ENCODE data around the gene RAPGEF4.

Gene RAPGEF4

GRCh38 chr2:173048522-173048896 lies 312.9 kb downstream of the RAPGEF4 start:
- DNase-seq: no peak

GRCh38 chr2:173048897-173049661 lies 313.4 kb downstream of the RAPGEF4 start:
- DNase-seq: no peak

GRCh38 chr2:173049831-173050230 lies 314.2 kb downstream of the RAPGEF4 start:
- DNase-seq: no peak

- DNase-seq: no peak
Observed at GRCh38 chr2:173050684-173051083, 315.0 kb downstream of the RAPGEF4 start.

GRCh38 chr2:173051463-173052215 lies 316.0 kb downstream of the RAPGEF4 start:
- DNase-seq: no peak

- no peak for DNase-seq
Observed at GRCh38 chr2:173053043-173053699, 317.5 kb downstream of the RAPGEF4 start.

GRCh38 chr2:173054466-173054865 lies 318.8 kb downstream of the RAPGEF4 start:
- DNase-seq: no peak

GRCh38 chr2:173056705-173057364 lies 321.2 kb downstream of the RAPGEF4 start:
- DNase-seq: no peak

GRCh38 chr2:173058097-173058496 lies 322.5 kb downstream of the RAPGEF4 start:
- DNase-seq: no peak

GRCh38 chr2:173058673-173059072 lies 323.0 kb downstream of the RAPGEF4 start:
- no peak for DNase-seq

- no peak for DNase-seq
Observed at GRCh38 chr2:173059292-173059691, 323.6 kb downstream of the RAPGEF4 start.

- no peak for DNase-seq
Observed at GRCh38 chr2:173059971-173060461, 324.4 kb downstream of the RAPGEF4 start.

GRCh38 chr2:173062801-173063200 lies 327.2 kb downstream of the RAPGEF4 start:
- DNase-seq: no peak

GRCh38 chr2:173064151-173064805 lies 328.6 kb downstream of the RAPGEF4 start:
- no peak for DNase-seq

- DNase-seq: no peak
Observed at GRCh38 chr2:173066887-173067676, 331.4 kb downstream of the RAPGEF4 start.

GRCh38 chr2:173075056-173075780 lies 339.6 kb downstream of the RAPGEF4 start:
- no peak for DNase-seq

GRCh38 chr2:173075781-173076580 lies 340.3 kb downstream of the RAPGEF4 start, which contains the start of gene MAP3K20:
Gene MAP3K20, plus strand, starts transcription at chr2:173075846. Its CDS starts 15,186 bp downstream, at chr2:173091032.
- DNase-seq: peak; percentile 85

GRCh38 chr2:173076581-173077345 lies 341.1 kb downstream of the RAPGEF4 start:
- DNase-seq: no peak
